WERI-Rb-1 (cell line): ENCODE results near the gene IGSF9B.
A peak's percentile ranks its signal among the peaks of the same experiment; 100 is the strongest.

ENCODE experiments used
- DNase-seq: peaks from one replicate; pipeline ENCODE4 v3.0.0-alpha.2; 2020
- H3K27ac ChIP-seq: fragments of 250-450 bp; sonication (Bioruptor Pico); 2 replicates; pipeline ENCODE4 v1.5.1; 2020; ENCODE audit warnings: mild to moderate bottlenecking, moderate library complexity
- H3K27me3 ChIP-seq: fragments of 250-450 bp; sonication (Bioruptor Pico); 2 replicates; pipeline ENCODE4 v1.5.1; 2021; ENCODE audit warnings: mild to moderate bottlenecking, low read depth, moderate library complexity; ENCODE audit not compliant: insufficient read depth, severe bottlenecking
- H3K36me3 ChIP-seq: fragments of 250-450 bp; sonication (Bioruptor Pico); 2 replicates; pipeline ENCODE4 v1.5.1; 2020; ENCODE audit warnings: mild to moderate bottlenecking, moderate library complexity
- H3K4me3 ChIP-seq: 2 replicates; pipeline ENCODE4 v1.5.1; 2011; ENCODE audit warnings: low read depth, mild to moderate bottlenecking, control low read depth, low read length
- H3K9me3 ChIP-seq: fragments of 250-450 bp; sonication (Bioruptor Pico); 2 replicates; pipeline ENCODE4 v1.5.1; 2021; ENCODE audit warnings: mild to moderate bottlenecking, moderate library complexity; ENCODE audit not compliant: severe bottlenecking
- TF ChIP-seq, protein P1 (sequence below): IDR thresholded peaks from 2 replicates; pipeline ENCODE4 v1.5.1; 2011; ENCODE audit warnings: low read depth, mild to moderate bottlenecking, control low read depth, inconsistent platforms, low read length

IGSF9B gene

GRCh38 chr11:133993107-133993506 lies 36.3 kb upstream of the IGSF9B start:
- no peak for DNase-seq
- H3K9me3 ChIP-seq, result no peaks in the 10 kb centered on the region
- no peaks in the 10 kb centered on the region for H3K27me3 ChIP-seq
- H3K27ac ChIP-seq, result no peak overlapping the region
- TF ChIP-seq, protein P1, sequence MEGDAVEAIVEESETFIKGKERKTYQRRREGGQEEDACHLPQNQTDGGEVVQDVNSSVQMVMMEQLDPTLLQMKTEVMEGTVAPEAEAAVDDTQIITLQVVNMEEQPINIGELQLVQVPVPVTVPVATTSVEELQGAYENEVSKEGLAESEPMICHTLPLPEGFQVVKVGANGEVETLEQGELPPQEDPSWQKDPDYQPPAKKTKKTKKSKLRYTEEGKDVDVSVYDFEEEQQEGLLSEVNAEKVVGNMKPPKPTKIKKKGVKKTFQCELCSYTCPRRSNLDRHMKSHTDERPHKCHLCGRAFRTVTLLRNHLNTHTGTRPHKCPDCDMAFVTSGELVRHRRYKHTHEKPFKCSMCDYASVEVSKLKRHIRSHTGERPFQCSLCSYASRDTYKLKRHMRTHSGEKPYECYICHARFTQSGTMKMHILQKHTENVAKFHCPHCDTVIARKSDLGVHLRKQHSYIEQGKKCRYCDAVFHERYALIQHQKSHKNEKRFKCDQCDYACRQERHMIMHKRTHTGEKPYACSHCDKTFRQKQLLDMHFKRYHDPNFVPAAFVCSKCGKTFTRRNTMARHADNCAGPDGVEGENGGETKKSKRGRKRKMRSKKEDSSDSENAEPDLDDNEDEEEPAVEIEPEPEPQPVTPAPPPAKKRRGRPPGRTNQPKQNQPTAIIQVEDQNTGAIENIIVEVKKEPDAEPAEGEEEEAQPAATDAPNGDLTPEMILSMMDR, result no peak
- no peaks in the 10 kb centered on the region for H3K36me3 ChIP-seq
- no peak overlapping the region for H3K4me3 ChIP-seq

GRCh38 chr11:133992121-133992520 lies 35.4 kb upstream of the IGSF9B start:
- H3K27ac ChIP-seq, result no peak overlapping the region
- H3K9me3 ChIP-seq, result no peaks in the 10 kb centered on the region
- no peak overlapping the region for H3K4me3 ChIP-seq
- DNase-seq, result no peak
- H3K27me3 ChIP-seq, result no peaks in the 10 kb centered on the region
- TF ChIP-seq, protein P1, result no peak
- H3K36me3 ChIP-seq, result no peaks in the 10 kb centered on the region

GRCh38 chr11:133991101-133991500 lies 34.3 kb upstream of the IGSF9B start:
- no peak overlapping the region for H3K27ac ChIP-seq
- TF ChIP-seq, protein P1, result no peak

GRCh38 chr11:133990501-133990900 lies 33.7 kb upstream of the IGSF9B start:
- Histone ChIP-seq H3K9me3 (no peaks in the 10 kb centered on the region), H3K4me3 (no peak overlapping the region), H3K27me3 (no peaks in the 10 kb centered on the region), H3K27ac (no peak overlapping the region), H3K36me3 (no peaks in the 10 kb centered on the region)
- TF ChIP-seq, protein P1, result no peak
- no peak for DNase-seq

More at GRCh38 chr11:133991101-133991500, 34.3 kb upstream of the IGSF9B start:
- Histone ChIP-seq H3K36me3 (no peaks in the 10 kb centered on the region), H3K4me3 (no peak overlapping the region), H3K9me3 (no peaks in the 10 kb centered on the region), H3K27me3 (no peaks in the 10 kb centered on the region)
- no peak for DNase-seq

- DNase-seq, result peak; percentile 38
- Histone ChIP-seq H3K36me3 (no peaks in the 10 kb centered on the region), H3K9me3 (no peaks in the 10 kb centered on the region), H3K27ac (no peak overlapping the region), H3K27me3 (no peaks in the 10 kb centered on the region), H3K4me3 (no peak overlapping the region)
- TF ChIP-seq, protein P1, result no peak
These were observed 32.1 kb upstream of the IGSF9B start for GRCh38 chr11:133988686-133989410.

GRCh38 chr11:133987171-133987570 lies 30.4 kb upstream of the IGSF9B start:
- H3K36me3 ChIP-seq, result no peaks in the 10 kb centered on the region
- H3K27me3 ChIP-seq, result no peaks in the 10 kb centered on the region
- TF ChIP-seq, protein P1, result no peak
- DNase-seq, result no peak
- no peak overlapping the region for H3K4me3 ChIP-seq
- no peak overlapping the region for H3K27ac ChIP-seq
- H3K9me3 ChIP-seq, result no peaks in the 10 kb centered on the region
